Endothelial cell of umbilical vein (primary cell): ENCODE results near the gene NRXN3. TPM values are rescaled to one million over a fixed set of nuclear protein-coding genes. Genes with fewer than 3 reads are reported as not detected.

ENCODE experiments used
- BruUV-seq: library from RNA; stranded (reverse); fragments of 400-500 nt; replicated peaks from 2 replicates; lab custom pipeline; 2021; lab: Mats Ljungman, UMichigan
- CTCF ChIA-PET: fragments of 300-600, 350-600 bp; sonication (Branson Sonifier 250); formaldehyde crosslinking; loops from one replicate; lab custom pipeline; 2021; ENCODE audit warnings: antibody characterized with exemption, inconsistent platforms; lab: Charles Lee
- POLR2A ChIA-PET: fragments of 300-600, 350-600 bp; sonication (Branson Sonifier 250); formaldehyde crosslinking; loops from one replicate; lab custom pipeline; 2021; ENCODE audit warnings: antibody characterized with exemption, inconsistent platforms; lab: Charles Lee
- DNase-seq: peaks from one replicate; pipeline ENCODE4 v3.0.0-alpha.2; 2011; ENCODE audit warnings: low read depth, low spot score
- FAIRE-seq: peaks from 2 replicates; lab custom pipeline; 2011; peaks lifted over from hg19 to GRCh38; lab: Jason Lieb, UNC
- H2AFZ ChIP-seq: 2 replicates; pipeline ENCODE4 v1.6.0; 2012; ENCODE audit warnings: low read depth, low read length, control low read depth, inconsistent platforms
- H3K27ac ChIP-seq: 2 replicates; pipeline ENCODE4 v1.5.1; 2011; ENCODE audit warnings: low read depth, mild to moderate bottlenecking, control low read depth, low read length, moderate library complexity; ENCODE audit not compliant: insufficient read depth
- H3K27me3 ChIP-seq, 2 experiments: 2 replicates each; pipeline versions ENCODE4 v1.6.0 to v1.6.1; 2011; ENCODE audit warnings: low read length in 2 of 2, mixed read lengths in 1 of 2; ENCODE audit not compliant: control insufficient read depth in 2 of 2, insufficient read depth in 2 of 2
- H3K36me3 ChIP-seq, 2 experiments: 2 replicates in 1 of 2; 3 replicates in 1 of 2; pipeline ENCODE4 v1.5.1; 2011; ENCODE audit warnings: low read length in 2 of 2, mild to moderate bottlenecking in 1 of 2, moderate library complexity in 1 of 2; ENCODE audit not compliant: control insufficient read depth in 2 of 2, insufficient read depth in 2 of 2; ENCODE audit errors: extremely low read depth in 1 of 2
- H3K4me1 ChIP-seq: 3 replicates; pipeline ENCODE4 v1.5.1; 2011; ENCODE audit warnings: mild to moderate bottlenecking, low read length; ENCODE audit not compliant: control insufficient read depth, insufficient read depth; ENCODE audit errors: extremely low read depth
- H3K4me2 ChIP-seq: 2 replicates; pipeline ENCODE4 v1.6.1; 2011; ENCODE audit warnings: low read length, control low read depth, mixed read lengths; ENCODE audit not compliant: insufficient read depth
- H3K4me3 ChIP-seq, 3 experiments: fragments of 200-600 bp in 1 of 3; sonication (generic), shearing (Covaris generic) in 1 of 3; replicated peaks in 1 of 3; 2 replicates each; pipeline ENCODE4 v1.5.1; 2011 to 2016; ENCODE audit warnings: control low read depth in 3 of 3, low read length in 3 of 3, mild to moderate bottlenecking in 2 of 3, inconsistent platforms in 1 of 3, low read depth in 1 of 3, moderate library complexity in 1 of 3; ENCODE audit not compliant: insufficient read depth in 1 of 3
- H3K79me2 ChIP-seq: 2 replicates; pipeline ENCODE4 v1.6.0; 2012; ENCODE audit warnings: low read length, inconsistent platforms; ENCODE audit not compliant: control insufficient read depth, insufficient read depth
- H3K9ac ChIP-seq: replicated peaks from 2 replicates; pipeline ENCODE3; 2011; ENCODE audit warnings: low read length, control low read depth; ENCODE audit not compliant: insufficient read depth; ENCODE audit errors: extremely low read depth
- H3K9me1 ChIP-seq: replicated peaks from 3 replicates; pipeline ENCODE4 v1.6.0; 2011; ENCODE audit warnings: mild to moderate bottlenecking, low read length; ENCODE audit not compliant: control insufficient read depth, insufficient read depth; ENCODE audit errors: extremely low read depth
- H3K9me3 ChIP-seq: replicated peaks from 2 replicates; pipeline ENCODE4 v1.5.1; 2012; ENCODE audit warnings: low read length, inconsistent platforms; ENCODE audit not compliant: control insufficient read depth, insufficient read depth
- H4K20me1 ChIP-seq: replicated peaks from 2 replicates; pipeline ENCODE3; 2011; ENCODE audit warnings: mild to moderate bottlenecking, low read length; ENCODE audit not compliant: control insufficient read depth, insufficient read depth; ENCODE audit errors: extremely low read depth
- CTCF ChIP-seq, 2 donors: IDR thresholded peaks; 1 replicate in 1 of 2; 2 replicates in 1 of 2; pipeline ENCODE4 v1.5.1; 2011; ENCODE audit warnings: low read length in 2 of 2, mild to moderate bottlenecking in 2 of 2, moderate library complexity in 2 of 2, control low read depth in 1 of 2, inconsistent platforms in 1 of 2, low read depth in 1 of 2; ENCODE audit not compliant: insufficient read depth in 1 of 2; ENCODE audit errors: extremely low read depth in 1 of 2
- EZH2 ChIP-seq: IDR thresholded peaks from 2 replicates; pipeline ENCODE4 v1.6.1; 2012; ENCODE audit warnings: borderline replicate concordance, low read depth, mild to moderate bottlenecking, moderate library complexity, low read length, inconsistent platforms; ENCODE audit not compliant: severe bottlenecking
- FOS ChIP-seq: IDR thresholded peaks from 2 replicates; pipeline ENCODE4 v1.6.1; 2011; ENCODE audit warnings: mild to moderate bottlenecking, low read length, moderate library complexity, borderline replicate concordance; ENCODE audit not compliant: insufficient read depth
- GATA2 ChIP-seq: IDR thresholded peaks from 2 replicates; pipeline ENCODE4 v1.7.0; 2011; ENCODE audit warnings: low read depth, mild to moderate bottlenecking, moderate library complexity, mixed read lengths, low read length; ENCODE audit not compliant: insufficient read length, insufficient read depth
- JUN ChIP-seq: IDR thresholded peaks from 2 replicates; pipeline ENCODE4 v1.6.1; 2011; ENCODE audit warnings: borderline replicate concordance, low read depth; ENCODE audit not compliant: insufficient read length, insufficient read depth
- MAX ChIP-seq: IDR thresholded peaks from 2 replicates; pipeline ENCODE4 v1.6.1; 2011; ENCODE audit not compliant: insufficient read depth, insufficient read length
- MYC ChIP-seq: IDR thresholded peaks from one replicate; pipeline ENCODE4 v1.6.1; 2011; ENCODE audit warnings: mild to moderate bottlenecking, low read depth, low read length
- POLR2A ChIP-seq: IDR thresholded peaks from 2 replicates; pipeline ENCODE4 v1.6.1; 2012; ENCODE audit warnings: low read depth, mild to moderate bottlenecking, control low read depth, low read length
- POLR2AphosphoS5 ChIP-seq: IDR thresholded peaks from 2 replicates; pipeline ENCODE4 v1.6.1; 2012; ENCODE audit warnings: low read depth, mild to moderate bottlenecking, control low read depth, low read length, moderate library complexity; ENCODE audit not compliant: insufficient read depth
- dilution Hi-C: fragments of 300-500 bp; cut with MboI; formaldehyde crosslinking; loops from one replicate; pipeline ENCODE4 v1.15.0; 2019; ENCODE audit warnings: low sequenced_read_pairs; ENCODE audit not compliant: extremely low pct_ligation_motif_present
- intact Hi-C: fragments of 100-400 bp; cut with micrococcal nuclease; formaldehyde crosslinking; loops from one replicate; pipeline ENCODE4 v1.10.0; 2022
- polyA plus RNA-seq, 4 experiments: library from polyadenylated mRNA; depleted of rRNA in 3 of 4; stranded (reverse) in 3 of 4; unstranded in 1 of 4; fragments of >200 nt; gene quantifications; 2 replicates each; pipeline versions ENCODE4 v1.2.1 to v1.2.3, GENCODE V29; 2011 to 2012; ENCODE audit warnings: missing spikeins in 1 of 4
- total RNA-seq: library from RNA; stranded (reverse); gene quantifications from 2 replicates; pipeline ENCODE4 v1.2.3, GENCODE V29; 2021

NRXN3 gene
- total and polyA plus RNA-seq, 2 donors (not counting 3 experiments of a cell fraction or from before 2014, with no cell fraction given), result 0.72 to 4.2 TPM

DNA sequence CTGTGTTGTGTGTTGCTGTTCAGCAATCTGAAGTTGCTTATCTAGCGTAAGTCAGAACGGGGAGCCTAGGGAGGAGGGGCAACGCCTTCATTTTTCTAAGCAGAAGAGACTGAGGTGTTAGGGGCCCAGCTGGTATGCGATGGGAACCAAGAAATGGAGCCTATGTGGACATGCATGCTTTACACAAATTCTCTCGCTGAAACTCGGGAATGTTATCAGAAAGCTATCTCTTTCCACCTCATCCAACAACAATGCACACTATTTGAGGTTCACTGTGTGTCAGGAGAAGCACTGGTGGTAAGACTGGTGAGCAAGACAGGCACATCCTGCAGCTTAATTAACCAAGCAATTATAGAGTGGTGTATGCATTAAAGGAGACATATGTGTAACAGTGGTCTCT is 89.7 kb downstream of the NRXN3 start:
- no peak for DNase-seq
- dilution Hi-C loops (no loop called here), intact Hi-C loops (no loop called here)
- Histone ChIP-seq H3K27me3 (no peaks in the 10 kb centered on the region), H2AFZ (no peak overlapping the region), H3K9me3 (peaks cover 3% of the 10 kb centered on the region), H3K9me1 (no peaks in the 10 kb centered on the region), H3K36me3 (no peaks in the 10 kb centered on the region), H3K9ac (no peak overlapping the region), H3K4me3 (no peak overlapping the region), H4K20me1 (no peaks in the 10 kb centered on the region), H3K4me1 (no peaks in the 10 kb centered on the region), H3K79me2 (no peaks in the 10 kb centered on the region), H3K4me2 (no peak overlapping the region), H3K27ac (no peak overlapping the region)
- no peak for FAIRE-seq
- POLR2A ChIA-PET, result no interaction called here
- CTCF ChIA-PET, result no interaction called here
- BruUV-seq, result no TSS peak
- TF ChIP-seq EZH2 (no peak), GATA2 (no peak), JUN (no peak), POLR2AphosphoS5 (no peak), MAX (no peak)

GRCh38 chr14:78278464-78279250 is 108.5 kb downstream of the NRXN3 start:
- FAIRE-seq (no peak), DNase-seq (no peak)
- Histone ChIP-seq H3K36me3 (no peaks in the 10 kb centered on the region), H3K9me3 (no peaks in the 10 kb centered on the region), H3K9ac (no peak overlapping the region), H3K27ac (no peak overlapping the region), H3K27me3 (no peaks in the 10 kb centered on the region), H4K20me1 (no peaks in the 10 kb centered on the region), H2AFZ (no peak overlapping the region), H3K4me3 (no peak overlapping the region), H3K79me2 (no peaks in the 10 kb centered on the region), H3K9me1 (no peaks in the 10 kb centered on the region), H3K4me2 (no peak overlapping the region), H3K4me1 (no peaks in the 10 kb centered on the region)
- dilution Hi-C loops, result no loop called here
- CTCF ChIA-PET, result no interaction called here
- POLR2A ChIA-PET, result no interaction called here
- TF ChIP-seq GATA2, result no peak
- TF ChIP-seq MAX, result no peak
- no peak for TF ChIP-seq MYC
- TF ChIP-seq FOS, result no peak
- no peak for TF ChIP-seq JUN
- TF ChIP-seq CTCF (IDR thresholded peaks at IDR 0.05; ENCODE audit: extremely low read depth in 1 of 2, insufficient read depth in 1 of 2, low read depth in 1 of 2, low read length in 2 of 2), result no peak
- no peak for TF ChIP-seq EZH2
- TF ChIP-seq POLR2A, result no peak
- TF ChIP-seq POLR2AphosphoS5, result no peak
- intact Hi-C loops, result no loop called here
- BruUV-seq, result no TSS peak
